HG02763 (cell line): ENCODE results near the gene CD79B.
"Not testable (repeated sequence)": the region's sequence is repeated elsewhere in the genome, so short reads cannot be mapped to it uniquely, and the experiment has no call there.

Experiments used
- ATAC-seq: cut with Tn5 transposase; IDR thresholded peaks from one replicate; pipeline ENCODE4 v1.9.1; 2021; ENCODE audit warnings: mild to moderate bottlenecking, moderate library complexity; ENCODE audit not compliant: unreplicated experiment

CD79B gene

GRCh38 chr17:63915753-63916152 lies 16.4 kb downstream of the CD79B start:
- ATAC-seq: not testable (repeated sequence)

- no peak for ATAC-seq
These were observed 17.7 kb downstream of the CD79B start for GRCh38 chr17:63914471-63914870.

GRCh38 chr17:63911657-63912100 lies 20.5 kb downstream of the CD79B start:
- no peak for ATAC-seq

- no peak for ATAC-seq
These were observed 21.0 kb downstream of the CD79B start, which contains the start of gene CSHL1 for GRCh38 chr17:63911041-63911635. TSS of gene CSHL1 (minus strand) at chr17:63911258. CDS start at chr17:63911196, 62 bp downstream.

GRCh38 chr17:63910096-63910495 lies 22.0 kb downstream of the CD79B start:
- no peak for ATAC-seq

GRCh38 chr17:63909586-63909985 lies 22.5 kb downstream of the CD79B start:
- not testable (repeated sequence) for ATAC-seq

GRCh38 chr17:63907161-63907778 lies 24.9 kb downstream of the CD79B start:
- ATAC-seq: not testable (repeated sequence)

- ATAC-seq: not testable (repeated sequence)
These were observed 27.3 kb downstream of the CD79B start for GRCh38 chr17:63904796-63905195.

GRCh38 chr17:63903787-63904201 lies 28.3 kb downstream of the CD79B start:
- not testable (repeated sequence) for ATAC-seq

GRCh38 chr17:63901971-63902370 lies 30.2 kb downstream of the CD79B start:
- ATAC-seq: not testable (repeated sequence)

- ATAC-seq: not testable (repeated sequence)
These were observed 33.0 kb downstream of the CD79B start for GRCh38 chr17:63898899-63899798.

GRCh38 chr17:63896524-63897354 lies 35.4 kb downstream of the CD79B start, which contains the start of gene CSH1:
TSS of gene CSH1 (minus strand) at chr17:63896574. CDS start at chr17:63896511, 63 bp downstream.
- not testable (repeated sequence) for ATAC-seq

GRCh38 chr17:63894821-63895220 lies 37.3 kb downstream of the CD79B start:
- not testable (repeated sequence) for ATAC-seq

- not testable (repeated sequence) for ATAC-seq
These were observed 38.1 kb downstream of the CD79B start for GRCh38 chr17:63894021-63894420.

- not testable (repeated sequence) for ATAC-seq
These were observed 39.7 kb downstream of the CD79B start for GRCh38 chr17:63892316-63893037.

GRCh38 chr17:63889026-63889848 lies 42.9 kb downstream of the CD79B start:
- ATAC-seq: not testable (repeated sequence)

GRCh38 chr17:63885119-63885518 lies 47.0 kb downstream of the CD79B start:
- ATAC-seq: not testable (repeated sequence)

- not testable (repeated sequence) for ATAC-seq
These were observed 49.5 kb downstream of the CD79B start for GRCh38 chr17:63882626-63883126.
